NCI-H460 (cell line): Measurements from ENCODE around the gene SGTA. TPM values are rescaled to one million over a fixed set of nuclear protein-coding genes. Genes with fewer than 3 reads are reported as not detected.

Source experiments
- DNase-seq: peaks from one replicate; pipeline ENCODE4 v3.0.0-alpha.2; 2016; ENCODE audit warnings: low read depth; ENCODE audit errors: extremely low read depth
- total RNA-seq: library from RNA; depleted of rRNA; stranded (reverse); fragments of >200 nt; shearing (Covaris generic); gene quantifications from 2 replicates; pipeline ENCODE4 v1.2.3, GENCODE V29; 2014

Gene SGTA
- total RNA-seq, 1 experiment from 2014 or later = 42.5 TPM

DNA sequence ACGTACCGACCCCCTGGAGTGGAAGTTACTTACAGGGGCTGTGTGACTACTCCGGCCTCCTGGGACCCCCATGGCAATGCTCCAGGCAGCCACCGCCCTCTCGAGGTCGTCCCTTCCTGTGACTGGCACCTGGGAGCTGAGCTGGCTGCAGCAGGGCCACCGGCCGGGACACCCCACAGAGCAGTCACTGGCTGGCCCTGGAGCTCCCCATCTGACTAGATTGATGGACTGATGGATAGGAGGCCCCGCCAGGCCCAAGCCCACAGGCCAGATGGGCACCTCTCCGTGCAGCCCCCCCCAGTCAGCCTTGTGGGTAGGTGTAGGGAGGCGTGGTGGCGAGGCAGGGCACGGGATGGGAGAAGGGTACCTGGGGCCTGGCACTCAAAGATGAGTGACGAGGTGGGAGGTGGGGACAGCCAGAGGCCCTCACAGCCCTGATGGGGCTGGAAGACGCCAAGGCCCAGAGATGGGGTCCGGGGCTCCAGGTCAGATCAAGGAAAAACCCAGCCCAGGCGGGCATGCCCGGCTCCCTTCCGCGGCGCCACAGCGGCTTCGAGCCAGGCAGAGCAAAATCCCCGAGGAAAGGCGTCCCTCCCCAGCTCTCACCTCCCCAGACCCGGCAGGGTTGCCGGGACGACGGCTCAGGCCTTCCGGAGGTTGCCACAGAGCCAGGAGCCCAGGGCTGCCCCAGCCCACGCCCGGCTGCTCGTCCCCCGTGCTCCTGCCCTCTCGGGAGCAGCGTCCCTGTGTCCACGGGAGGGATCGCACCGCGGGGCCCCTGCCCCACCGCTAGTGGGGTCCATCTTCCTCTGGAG lies 51.7 kb downstream of the SGTA start:
- no peak for DNase-seq

DNA sequence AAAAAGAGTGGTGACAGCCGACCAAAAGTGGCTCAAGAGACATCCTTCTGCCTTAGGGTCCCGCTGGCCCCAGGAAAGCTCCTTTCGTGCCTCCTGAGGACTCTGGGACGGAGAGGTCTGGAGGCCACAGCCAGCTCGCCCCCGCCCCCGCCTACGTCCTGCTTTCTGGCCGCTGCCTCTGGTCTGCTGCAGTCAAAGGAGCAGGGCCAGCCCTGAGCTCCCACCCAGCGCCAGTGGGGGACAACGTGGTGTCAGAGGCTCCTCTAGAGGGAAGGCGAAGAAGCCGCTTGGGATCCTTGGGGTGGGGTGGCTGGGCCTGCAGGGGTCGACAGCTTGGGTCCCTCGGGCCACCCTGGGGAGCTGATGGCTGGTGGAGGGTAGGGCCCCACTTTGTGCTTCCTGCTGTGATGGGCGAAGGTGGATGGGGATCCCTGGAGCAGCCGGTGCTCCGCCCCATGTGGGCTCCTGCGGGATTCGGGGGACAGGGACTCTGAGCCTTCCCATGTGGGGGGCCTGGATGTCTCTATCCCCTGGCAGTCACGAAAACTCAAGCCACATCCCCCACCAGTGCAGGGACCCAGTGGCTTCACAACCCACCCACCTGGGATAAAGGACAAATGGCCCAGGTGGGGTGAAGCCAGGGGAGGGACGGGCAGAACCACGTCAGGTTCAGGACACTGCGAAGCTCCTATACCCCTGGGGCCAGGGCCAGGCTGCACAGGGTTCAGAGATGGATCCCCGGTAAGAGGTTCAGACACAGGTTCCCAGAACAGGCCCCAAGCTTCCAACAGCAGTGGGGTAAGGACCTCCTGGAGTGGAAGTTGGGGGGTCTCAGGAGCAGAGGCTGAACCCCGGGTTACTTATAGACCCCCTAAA lies 52.9 kb downstream of the SGTA start:
- DNase-seq = no peak

DNA sequence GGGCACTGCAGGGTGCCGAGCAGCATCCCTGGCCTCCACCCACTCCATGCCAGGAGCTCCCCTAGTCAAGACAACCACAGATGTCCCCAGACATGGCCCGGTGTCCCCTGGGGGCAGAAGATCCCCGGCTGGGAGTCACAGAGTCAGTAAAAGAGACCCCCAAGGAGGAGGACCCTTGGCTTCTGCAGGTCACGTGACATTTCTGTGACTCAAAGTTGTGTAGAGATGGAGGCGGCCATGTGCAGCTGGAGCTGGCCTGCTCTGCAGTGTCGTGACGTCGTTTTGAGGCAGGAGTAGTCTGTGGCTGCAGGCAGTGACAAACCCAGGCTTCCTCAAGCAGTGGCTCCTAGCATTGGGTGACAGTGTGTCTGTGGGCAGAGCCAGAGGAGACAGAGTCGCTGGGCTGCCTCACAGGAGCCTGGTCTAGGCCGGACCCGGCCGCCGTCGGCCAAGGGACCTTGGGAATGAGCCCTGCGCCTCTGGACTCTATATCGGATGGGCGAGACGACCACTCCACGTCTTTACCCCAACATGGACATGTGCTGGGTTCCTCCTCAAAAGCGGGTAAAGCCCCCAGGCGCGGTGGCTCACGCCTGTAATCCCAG lies 54.2 kb downstream of the SGTA start:
- no peak for DNase-seq

DNA sequence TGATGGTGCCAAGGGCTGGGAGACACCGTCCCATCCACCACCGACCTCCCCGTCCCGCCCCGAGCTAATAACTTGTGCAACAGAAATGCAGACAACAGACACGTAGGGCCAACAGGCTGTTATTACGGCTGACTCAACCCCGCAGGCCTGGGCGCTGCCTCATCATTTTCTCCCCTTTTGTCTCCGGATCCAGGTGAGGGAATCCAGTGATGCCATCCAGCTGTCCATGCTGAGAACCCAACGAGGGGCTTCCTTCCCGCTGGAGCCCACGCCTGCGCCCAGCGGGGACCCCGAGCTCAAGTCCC lies 55.5 kb downstream of the SGTA start:
- no peak for DNase-seq

DNA sequence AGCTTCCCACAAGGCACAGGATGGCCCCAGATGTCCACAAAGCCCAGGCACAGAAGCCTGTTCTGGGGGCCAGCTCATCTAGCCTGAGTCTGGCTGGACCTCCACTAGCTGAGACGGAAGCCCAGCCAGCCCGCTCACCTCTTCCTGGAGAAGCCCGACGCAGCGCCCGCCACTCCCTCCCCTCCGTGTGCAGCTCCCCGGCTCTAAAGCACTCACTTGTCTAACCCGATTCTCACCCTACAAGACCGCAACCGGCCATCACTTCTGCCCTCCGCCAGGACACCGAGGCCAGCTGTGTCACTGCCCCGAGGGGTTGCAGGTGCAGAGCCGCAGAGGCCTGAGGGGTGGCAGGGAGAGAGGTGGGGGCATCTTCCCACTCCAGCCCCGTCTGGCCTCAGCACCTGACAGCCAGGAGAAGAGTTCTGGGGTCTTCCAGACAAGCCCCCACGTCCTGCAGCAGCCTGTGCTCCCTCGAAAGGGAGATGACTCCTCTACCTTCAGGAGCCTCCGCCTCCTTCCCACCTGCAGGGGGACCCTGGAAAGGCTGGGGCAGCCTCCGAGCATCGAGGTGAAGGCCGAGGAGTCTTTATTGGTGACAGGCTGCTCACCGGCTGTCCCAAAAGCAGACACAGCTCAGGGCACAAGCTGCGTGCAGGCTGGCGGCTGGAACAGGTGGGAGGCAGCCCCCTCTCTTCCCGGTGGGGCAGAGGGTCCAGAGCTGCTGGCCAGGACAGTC lies 56.0 kb downstream of the SGTA start:
- DNase-seq = no peak

DNA sequence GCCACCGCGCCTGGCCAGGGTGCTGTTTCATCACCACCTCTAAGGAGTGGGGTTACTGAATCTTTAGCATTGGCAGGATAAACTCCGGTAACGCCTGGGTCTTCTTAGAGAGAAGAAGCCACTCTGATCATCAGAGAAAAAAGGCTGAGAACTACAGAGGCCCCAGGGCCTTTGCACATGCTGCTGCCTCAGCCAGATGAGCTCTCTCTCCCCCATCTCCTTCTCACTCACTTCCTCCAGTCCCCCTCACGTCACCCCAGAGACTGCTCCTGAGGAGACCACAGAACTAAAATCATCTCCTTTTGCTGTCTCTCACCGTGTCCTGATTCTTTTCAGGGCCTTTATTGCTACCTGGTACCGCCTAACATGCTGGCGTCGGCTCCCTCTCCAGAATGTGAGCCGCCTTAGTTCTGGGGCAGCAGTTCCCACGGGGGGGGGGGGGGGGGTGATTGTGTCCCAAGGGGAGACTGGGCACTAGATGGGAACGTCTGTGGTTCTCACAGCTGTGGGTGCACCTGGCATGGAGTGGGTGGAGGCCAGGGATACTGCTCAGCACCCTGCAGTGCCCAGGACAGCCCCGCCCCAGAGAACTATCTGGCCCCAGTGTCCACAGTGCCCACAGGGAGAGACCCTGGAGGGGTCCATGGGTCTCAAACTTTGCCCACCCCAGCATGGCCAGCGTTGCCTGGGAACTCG lies 56.8 kb downstream of the SGTA start:
- no peak for DNase-seq

DNA sequence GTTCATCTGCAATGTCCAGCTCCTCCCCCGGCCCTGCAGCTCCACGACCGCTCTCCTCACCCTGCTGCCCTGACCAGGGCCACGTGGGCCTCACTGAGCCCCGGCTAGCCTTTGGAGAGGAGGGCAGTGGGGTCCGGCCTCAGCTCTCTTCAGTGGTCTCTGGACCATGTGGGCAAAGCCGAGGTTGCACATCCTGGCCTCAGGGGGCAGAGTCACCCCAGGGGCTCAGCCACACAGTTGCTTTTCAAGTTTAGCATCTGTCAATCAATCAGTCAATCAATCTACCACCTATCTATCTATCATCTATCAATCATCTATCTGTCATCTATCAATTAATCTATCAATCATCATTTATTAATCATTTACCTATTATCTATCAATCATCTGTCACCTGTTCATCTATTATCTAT lies 58.9 kb downstream of the SGTA start:
- DNase-seq = no peak

DNA sequence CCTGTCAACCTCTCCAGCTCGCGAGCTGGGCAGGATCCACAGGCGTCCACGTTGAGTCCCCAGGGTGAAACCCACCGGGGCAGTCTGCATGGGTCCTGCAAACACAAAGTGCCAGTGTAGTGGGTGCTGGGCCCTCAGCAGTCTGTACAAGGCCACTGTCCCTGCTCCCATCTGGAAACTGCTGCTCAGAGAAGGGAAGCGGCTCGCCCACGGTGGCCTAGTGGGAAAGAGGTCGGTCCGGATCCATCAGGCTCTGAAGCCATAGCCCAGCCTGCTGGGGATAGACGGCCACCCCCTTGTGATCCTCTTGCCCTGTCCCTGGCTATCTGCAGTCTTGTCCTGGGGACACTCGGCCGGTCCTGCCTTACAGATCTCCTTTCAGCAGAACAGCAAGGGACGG lies 59.3 kb downstream of the SGTA start:
- no peak for DNase-seq

DNA sequence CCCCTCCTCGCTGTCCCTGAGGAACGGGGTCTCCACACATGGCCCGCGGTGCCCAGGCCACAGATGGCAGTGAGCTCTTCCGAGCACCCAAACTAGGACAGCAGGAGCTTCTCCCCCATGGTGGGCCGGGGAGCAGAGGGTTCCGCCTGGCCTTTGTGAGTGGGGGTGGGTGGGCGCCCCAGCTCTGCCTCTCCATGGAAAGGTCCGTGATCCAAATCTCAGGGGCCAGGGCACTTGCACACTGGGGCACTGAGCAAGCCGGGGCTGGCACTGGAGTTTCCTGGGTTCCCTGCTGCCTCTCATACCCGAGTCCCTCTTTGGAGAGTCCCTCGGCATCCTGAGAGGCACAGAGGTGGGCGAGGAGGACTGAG lies 59.7 kb downstream of the SGTA start:
- DNase-seq = no peak

DNA sequence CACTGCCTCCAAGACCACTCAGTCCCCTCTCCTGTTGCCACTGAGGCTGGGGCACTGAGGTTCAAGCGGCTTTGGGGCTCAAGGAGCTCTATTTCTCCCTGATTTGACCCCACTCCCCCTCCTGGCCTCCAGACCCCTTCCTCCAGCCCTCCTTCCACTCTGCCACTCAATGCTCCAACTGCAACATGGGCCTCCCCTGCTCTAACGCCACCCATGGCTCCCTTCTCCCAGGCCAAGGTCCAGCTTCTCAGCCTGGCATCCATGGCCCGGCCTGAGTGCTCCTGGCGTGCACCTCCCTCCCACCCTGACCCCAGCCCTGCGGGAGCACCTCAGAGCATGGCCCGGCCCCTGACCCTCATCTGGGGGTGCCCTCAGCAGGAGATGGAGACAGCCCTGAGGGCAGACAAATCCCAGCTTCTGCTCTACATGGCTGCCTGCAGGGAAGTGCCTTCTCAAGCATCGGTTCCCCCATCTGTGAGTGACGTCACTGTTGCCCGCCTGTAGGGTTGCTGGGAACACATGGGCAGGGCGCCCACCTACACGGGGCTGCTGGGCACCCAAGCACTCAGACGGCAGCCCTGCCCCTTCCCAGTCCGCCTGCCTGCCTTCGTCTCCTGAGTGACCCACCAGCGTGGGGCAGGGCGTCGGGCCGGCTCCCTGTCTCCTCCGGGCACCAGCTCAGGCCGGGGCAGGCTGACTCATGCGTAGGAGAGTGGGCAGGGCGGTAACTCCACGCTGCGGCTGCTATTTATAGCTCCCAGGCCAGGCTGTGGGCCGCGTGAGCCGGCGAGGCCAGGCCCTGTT lies 60.3 kb downstream of the SGTA start:
- peak; percentile 24 for DNase-seq

DNA sequence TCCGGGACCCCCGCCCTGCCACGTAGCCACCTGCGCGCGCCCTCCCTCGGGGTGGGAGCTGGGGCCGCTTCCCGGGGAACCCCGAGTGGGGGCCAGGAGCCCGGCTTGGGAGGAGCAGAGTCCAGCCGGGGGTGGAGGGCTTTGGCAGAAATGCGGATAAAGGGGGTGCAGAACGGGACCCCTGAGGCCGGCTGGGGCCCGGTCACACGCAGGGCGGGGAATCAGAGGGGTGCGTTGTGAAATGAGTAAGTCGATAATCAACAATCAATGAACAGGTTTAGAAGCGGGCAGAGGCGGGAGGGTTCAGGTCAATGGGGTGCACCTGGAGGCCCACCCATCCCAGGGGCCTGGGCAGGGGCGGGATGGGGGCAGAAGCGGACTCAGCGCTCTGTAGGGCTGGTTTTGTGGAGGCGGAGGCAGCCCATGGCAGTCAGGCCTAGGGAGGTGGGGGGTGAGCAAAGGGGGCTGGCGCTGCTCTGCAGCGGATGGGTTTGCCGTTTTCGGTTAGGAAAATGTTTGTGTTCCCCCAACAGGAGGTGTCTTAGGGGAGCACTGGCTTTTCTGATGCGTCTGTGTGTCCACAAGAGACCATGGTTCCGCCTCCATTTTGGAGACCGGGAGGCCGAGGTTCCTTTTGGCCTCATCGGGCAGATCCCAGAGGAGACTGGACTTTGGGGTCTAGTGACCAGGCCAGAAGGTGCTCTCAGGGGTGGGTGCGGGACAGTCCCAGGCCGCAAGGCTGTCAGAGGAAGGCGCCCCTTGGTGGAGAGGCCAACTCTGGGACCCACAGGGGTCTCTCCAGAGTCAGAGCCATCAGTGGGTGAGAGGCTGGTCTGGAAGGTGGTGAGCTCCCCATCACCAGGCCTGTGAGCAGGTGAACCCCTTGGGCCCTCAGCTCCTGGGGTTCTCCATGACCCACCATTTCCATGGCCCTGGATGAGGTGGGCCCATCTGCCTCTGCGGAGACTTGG lies 61.2 kb downstream of the SGTA start:
- no peak for DNase-seq

DNA sequence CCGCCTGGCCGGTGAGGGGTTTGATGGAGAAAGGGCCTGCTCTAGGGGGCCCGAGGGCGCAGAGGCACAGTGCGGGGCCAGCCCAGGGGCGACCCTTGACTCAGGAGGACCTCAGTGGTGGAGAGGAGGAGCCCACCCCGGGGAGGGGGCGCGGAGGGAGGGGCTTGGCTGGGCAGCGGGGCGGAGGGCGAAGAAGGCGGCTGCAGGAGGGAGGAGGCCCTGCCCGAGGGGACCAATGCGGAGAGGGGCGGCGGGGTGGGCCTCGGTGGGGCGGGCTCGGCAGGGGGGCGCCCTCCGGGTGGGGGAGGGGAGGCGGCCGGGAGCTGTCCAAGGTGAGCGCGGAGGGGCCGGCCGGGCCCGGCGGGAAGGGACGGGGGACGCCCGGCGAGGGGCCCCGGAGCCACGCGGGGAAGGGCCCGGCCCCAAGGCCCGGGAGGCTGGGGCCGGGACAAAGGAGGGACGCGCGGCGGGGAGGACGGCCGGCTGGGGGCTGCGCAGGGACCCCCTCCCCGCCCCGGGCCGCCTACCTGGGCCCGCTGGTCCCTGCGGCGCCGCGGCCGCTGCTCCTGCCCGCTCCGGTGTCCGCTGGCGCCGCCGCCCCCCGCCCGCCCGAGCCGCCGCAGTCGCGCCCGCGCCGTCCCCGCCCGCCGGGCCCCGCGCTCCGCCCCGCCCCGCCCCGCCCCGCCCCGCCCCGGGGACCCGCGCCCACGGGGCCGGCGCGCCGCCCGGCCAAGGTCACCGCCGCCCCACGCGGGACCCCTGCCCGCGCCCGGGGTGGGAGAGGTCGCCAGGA lies 62.1 kb downstream of the SGTA start, which contains the start of gene DIRAS1:
Gene DIRAS1, minus strand, starts transcription at position 596 of the 793 bp plus-strand sequence. CDS start 3,566 bp downstream, outside the sequence.
- DNase-seq = no peak

DNA sequence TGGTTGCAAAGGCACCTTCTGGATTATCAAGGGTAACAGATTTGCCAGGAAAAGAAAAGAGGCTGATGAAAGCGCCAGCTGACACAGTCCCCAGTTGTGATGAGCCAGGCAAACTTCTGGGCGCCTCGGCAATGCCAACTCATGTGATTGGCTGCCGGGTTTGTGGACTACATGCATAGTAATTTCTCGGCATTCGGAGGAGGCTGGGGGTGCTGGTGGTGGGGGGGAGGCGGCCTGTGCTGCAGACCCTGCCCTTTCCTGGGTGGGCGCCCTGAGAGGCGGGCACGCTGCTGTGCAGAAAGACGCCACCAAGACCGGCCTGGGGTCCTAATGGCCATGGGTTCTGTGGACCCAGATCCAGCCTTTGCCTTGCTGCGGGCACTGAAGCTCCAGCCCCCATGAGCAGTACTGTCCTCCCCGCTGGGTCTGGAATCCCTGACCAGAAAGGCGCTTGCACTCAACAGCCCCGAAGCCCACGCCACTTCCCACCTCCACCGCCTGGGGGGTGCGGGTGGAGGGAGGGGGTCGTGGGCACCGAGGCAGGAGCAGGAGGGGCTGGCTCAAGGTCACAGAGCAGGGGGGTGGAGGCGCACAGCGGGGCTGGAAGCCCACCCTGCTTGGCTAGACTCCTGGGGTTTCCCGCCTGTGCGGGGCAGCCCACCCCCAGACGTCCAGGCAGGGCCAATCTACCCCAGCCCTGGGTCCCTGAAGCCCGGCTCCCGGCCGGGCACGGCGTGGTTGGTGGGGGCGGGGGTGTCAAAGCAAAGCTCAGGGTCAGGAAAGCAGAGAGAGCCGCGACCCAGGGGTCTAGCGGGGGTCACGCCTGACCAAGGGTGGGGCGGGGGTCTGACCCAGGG lies 62.9 kb downstream of the SGTA start:
- DNase-seq = no peak

DNA sequence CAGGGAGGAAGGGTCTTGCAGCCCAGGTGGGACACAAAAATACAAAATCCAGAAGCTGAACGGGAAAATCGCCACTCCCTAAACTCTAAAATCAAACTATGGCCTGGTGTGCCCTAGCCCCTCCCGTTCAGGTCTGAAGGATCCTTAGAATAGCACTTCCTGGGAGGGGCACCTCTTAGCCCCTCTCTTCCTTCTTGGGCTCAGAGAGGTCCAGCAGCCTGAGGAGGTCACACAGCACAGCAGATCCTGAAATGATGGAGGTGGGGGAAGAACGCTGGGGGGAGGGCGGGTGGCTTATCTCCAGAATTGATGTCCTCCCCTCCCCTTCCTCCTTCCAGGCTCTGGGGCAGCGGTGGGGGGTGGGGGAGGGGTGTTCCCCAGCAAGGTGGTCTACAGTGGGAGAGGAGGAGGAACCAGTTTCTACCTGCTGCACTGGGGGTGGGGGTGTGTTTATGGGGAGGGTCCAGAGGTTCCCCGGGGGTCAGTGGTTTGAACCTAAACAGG lies 63.8 kb downstream of the SGTA start:
- DNase-seq = no peak

DNA sequence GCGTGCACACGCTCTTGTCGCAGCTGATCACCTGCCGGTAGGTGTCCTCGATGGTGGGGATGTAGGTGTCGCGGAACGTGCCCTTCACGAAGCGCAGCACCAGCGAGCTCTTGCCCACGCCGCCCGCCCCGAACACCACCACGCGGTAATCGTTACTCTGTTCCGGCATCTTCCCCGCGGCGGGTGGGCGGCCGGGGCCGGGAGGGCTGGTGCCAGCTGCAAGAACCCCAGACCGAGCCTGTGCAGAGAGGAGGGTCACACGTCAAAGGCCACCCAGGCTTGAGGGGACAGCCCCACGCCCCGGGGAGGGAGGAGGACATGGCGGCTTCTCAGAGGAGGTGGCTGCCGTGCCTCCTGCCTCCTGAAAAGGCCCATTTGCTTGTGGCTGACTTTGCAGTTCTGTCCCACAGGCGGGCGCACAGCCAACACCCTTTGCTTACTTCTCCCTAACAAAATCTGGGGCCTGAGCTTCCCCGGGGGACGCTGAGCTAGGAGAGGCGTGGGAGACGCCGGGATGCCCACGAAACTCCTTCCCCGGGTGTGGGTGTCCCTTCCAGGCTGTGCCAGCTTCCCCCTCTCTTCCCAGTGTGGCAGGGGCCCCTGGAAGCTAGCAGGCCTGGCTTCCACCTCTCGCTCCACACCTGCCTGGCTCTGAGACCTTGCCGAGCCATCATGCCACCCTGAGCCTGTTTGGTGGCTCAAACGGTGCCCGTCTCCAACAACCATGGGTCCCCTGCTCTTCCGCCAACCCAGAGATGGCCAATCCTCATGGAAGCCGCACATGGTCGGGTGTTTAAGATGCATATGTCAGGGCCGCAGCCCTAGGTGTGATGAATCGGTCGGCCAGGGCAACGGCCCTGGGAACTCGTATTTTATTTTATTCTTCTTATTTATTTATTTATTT lies 65.2 kb downstream of the SGTA start:
- no peak for DNase-seq
